SU-DHL-6 (cell line): ENCODE results near the gene ACOT2.
"Not testable (repeated sequence)": the region's sequence is repeated elsewhere in the genome, so short reads cannot be mapped to it uniquely, and the experiment has no call there.

Source experiments
- EZH2phosphoT487 ChIP-seq: fragments of 200-600 bp; sonication (generic), shearing (Covaris generic); conservative IDR thresholded peaks from 2 replicates; pipeline ENCODE4 v1.6.1; 2018; ENCODE audit warnings: mild to moderate bottlenecking, antibody characterized with exemption, low read length, moderate library complexity, mixed read lengths
- TF ChIP-seq, protein P1 (sequence below): fragments of 200-600 bp; sonication (generic); IDR thresholded peaks from one replicate; pipeline ENCODE4 v1.5.1; 2017; ENCODE audit warnings: antibody characterized with exemption, mild to moderate bottlenecking, low read length, moderate library complexity; ENCODE audit not compliant: insufficient read depth, poor library complexity, severe bottlenecking

DNA sequence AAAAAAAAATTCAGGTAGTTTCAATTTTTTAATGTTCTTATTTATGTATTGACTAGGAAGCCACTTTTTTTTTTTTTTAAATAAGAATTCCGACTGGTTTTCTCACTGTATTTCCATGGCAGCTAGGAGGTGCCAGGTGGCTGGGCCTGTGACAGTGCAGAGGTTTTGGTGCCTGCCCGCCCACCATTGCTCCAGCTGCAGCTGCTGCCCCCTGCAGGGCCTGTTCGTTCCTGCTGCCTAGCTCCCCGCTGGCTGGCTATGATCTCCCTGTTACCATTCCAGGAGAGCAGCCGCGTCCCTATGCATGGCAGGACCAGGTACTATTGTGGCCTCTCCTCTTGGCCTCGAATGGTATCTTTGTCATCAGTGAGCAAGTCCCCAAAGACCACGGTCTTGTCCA, 1.9 kb downstream of the ACOT2 start:
- TF ChIP-seq, protein P1, sequence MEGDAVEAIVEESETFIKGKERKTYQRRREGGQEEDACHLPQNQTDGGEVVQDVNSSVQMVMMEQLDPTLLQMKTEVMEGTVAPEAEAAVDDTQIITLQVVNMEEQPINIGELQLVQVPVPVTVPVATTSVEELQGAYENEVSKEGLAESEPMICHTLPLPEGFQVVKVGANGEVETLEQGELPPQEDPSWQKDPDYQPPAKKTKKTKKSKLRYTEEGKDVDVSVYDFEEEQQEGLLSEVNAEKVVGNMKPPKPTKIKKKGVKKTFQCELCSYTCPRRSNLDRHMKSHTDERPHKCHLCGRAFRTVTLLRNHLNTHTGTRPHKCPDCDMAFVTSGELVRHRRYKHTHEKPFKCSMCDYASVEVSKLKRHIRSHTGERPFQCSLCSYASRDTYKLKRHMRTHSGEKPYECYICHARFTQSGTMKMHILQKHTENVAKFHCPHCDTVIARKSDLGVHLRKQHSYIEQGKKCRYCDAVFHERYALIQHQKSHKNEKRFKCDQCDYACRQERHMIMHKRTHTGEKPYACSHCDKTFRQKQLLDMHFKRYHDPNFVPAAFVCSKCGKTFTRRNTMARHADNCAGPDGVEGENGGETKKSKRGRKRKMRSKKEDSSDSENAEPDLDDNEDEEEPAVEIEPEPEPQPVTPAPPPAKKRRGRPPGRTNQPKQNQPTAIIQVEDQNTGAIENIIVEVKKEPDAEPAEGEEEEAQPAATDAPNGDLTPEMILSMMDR, result peak; percentile 43
- TF ChIP-seq EZH2phosphoT487, result not testable (repeated sequence)
